OCI-LY1 (cell line): ENCODE data around the gene CARS1.

Experiments
- H2AFZ ChIP-seq: fragments of 200-600 bp; sonication (generic), shearing (Covaris generic); 2 replicates; pipeline ENCODE4 v1.6.0; 2014; ENCODE audit warnings: antibody characterized with exemption, mild to moderate bottlenecking, low read length
- H3F3A ChIP-seq: fragments of 200-600 bp; sonication (generic), shearing (Covaris generic); 2 replicates; pipeline ENCODE4 v1.6.0; 2014; ENCODE audit warnings: mild to moderate bottlenecking, antibody characterized with exemption, low read length, moderate library complexity; ENCODE audit not compliant: insufficient read depth
- H3K27ac ChIP-seq: fragments of 200-600 bp; sonication (generic); 2 replicates; pipeline ENCODE4 v1.5.1; 2014; ENCODE audit warnings: low read length, mixed run types, mild to moderate bottlenecking, low read depth; ENCODE audit not compliant: poor library complexity, severe bottlenecking
- H3K27me3 ChIP-seq: fragments of 200-600 bp; sonication (generic); 2 replicates; pipeline ENCODE4 v1.6.0; 2014; ENCODE audit warnings: antibody characterized with exemption, mild to moderate bottlenecking, low read length, moderate library complexity; ENCODE audit not compliant: insufficient read depth
- H3K36me3 ChIP-seq: fragments of 200-600 bp; sonication (generic); 2 replicates; pipeline ENCODE4 v1.6.1; 2014; ENCODE audit warnings: mild to moderate bottlenecking, antibody characterized with exemption, low read length, moderate library complexity, mixed read lengths; ENCODE audit not compliant: insufficient read depth
- H3K4me1 ChIP-seq: fragments of 200-600 bp; sonication (generic); 2 replicates; pipeline ENCODE4 v1.5.1; 2014; ENCODE audit warnings: mild to moderate bottlenecking, low read length, moderate library complexity; ENCODE audit not compliant: insufficient read depth, severe bottlenecking
- H3K4me2 ChIP-seq: fragments of 200-600 bp; sonication (generic), shearing (Covaris generic); 2 replicates; pipeline ENCODE4 v1.6.1; 2014; ENCODE audit warnings: low read length
- H3K4me3 ChIP-seq: fragments of 200-600 bp; sonication (generic); 2 replicates; pipeline ENCODE4 v1.5.1; 2014; ENCODE audit warnings: low read length, low read depth, mild to moderate bottlenecking, mixed read lengths; ENCODE audit not compliant: poor library complexity, severe bottlenecking
- H3K79me2 ChIP-seq: fragments of 200-600 bp; shearing (Covaris generic); 2 replicates; pipeline ENCODE4 v1.6.1; 2016; ENCODE audit warnings: mixed run types, low read length, mixed read lengths; ENCODE audit not compliant: insufficient read depth
- H3K9ac ChIP-seq: fragments of 200-600 bp; sonication (generic), shearing (Covaris generic); 2 replicates; pipeline ENCODE4 v1.6.1; 2014; ENCODE audit warnings: mild to moderate bottlenecking, low read length, mixed read lengths
- H3K9me2 ChIP-seq: fragments of 200-600 bp; sonication (generic), shearing (Covaris generic); 2 replicates; pipeline ENCODE4 v1.6.1; 2014; ENCODE audit warnings: low read depth, mild to moderate bottlenecking, low read length, mixed read lengths
- H3K9me3 ChIP-seq: fragments of 200-600 bp; shearing (Covaris generic); 2 replicates; pipeline ENCODE4 v1.6.1; 2014; ENCODE audit warnings: low read length, mixed read lengths
- H4K20me1 ChIP-seq: fragments of 200-600 bp; sonication (generic), shearing (Covaris generic); 2 replicates; pipeline ENCODE4 v1.6.0; 2016; ENCODE audit warnings: mild to moderate bottlenecking, low read length; ENCODE audit not compliant: insufficient read depth
- EZH2 ChIP-seq: fragments of 200-600 bp; sonication (generic), shearing (Covaris generic); IDR thresholded peaks from 2 replicates; pipeline ENCODE4 v1.8.0; 2017; ENCODE audit warnings: borderline replicate concordance, mixed run types, mild to moderate bottlenecking, antibody characterized with exemption, low read length, moderate library complexity, mixed read lengths
- TF ChIP-seq, protein P1 (sequence below): fragments of 200-600 bp; sonication (generic), shearing (Covaris generic); IDR thresholded peaks from 2 replicates; pipeline ENCODE4 v1.5.1; 2017; ENCODE audit warnings: mild to moderate bottlenecking, antibody characterized with exemption, low read length, moderate library complexity, mixed read lengths

CARS1 gene

DNA sequence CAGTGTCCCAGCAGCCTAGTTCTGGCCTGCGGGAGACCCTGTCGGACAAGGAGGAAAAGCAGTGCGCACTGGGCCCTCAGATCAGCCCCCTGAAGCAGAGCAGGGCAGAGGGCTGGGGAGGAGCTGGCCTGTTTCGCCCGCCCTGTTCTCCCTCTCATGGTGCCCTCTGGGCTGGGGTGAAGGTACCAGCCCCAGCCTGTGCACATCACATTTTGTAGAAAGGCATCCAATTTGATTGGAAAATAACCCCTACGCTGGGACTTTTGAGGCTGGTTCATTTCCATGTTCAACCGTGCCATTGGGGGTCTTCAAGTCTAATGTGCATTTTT is 64.3 kb downstream of the CARS1 start:
- TF ChIP-seq, protein P1, sequence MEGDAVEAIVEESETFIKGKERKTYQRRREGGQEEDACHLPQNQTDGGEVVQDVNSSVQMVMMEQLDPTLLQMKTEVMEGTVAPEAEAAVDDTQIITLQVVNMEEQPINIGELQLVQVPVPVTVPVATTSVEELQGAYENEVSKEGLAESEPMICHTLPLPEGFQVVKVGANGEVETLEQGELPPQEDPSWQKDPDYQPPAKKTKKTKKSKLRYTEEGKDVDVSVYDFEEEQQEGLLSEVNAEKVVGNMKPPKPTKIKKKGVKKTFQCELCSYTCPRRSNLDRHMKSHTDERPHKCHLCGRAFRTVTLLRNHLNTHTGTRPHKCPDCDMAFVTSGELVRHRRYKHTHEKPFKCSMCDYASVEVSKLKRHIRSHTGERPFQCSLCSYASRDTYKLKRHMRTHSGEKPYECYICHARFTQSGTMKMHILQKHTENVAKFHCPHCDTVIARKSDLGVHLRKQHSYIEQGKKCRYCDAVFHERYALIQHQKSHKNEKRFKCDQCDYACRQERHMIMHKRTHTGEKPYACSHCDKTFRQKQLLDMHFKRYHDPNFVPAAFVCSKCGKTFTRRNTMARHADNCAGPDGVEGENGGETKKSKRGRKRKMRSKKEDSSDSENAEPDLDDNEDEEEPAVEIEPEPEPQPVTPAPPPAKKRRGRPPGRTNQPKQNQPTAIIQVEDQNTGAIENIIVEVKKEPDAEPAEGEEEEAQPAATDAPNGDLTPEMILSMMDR = no peak
- TF ChIP-seq EZH2 = no peak
- Histone ChIP-seq H3F3A (no peaks in the 10 kb centered on the region), H3K79me2 (peaks cover 38% of the 10 kb centered on the region), H2AFZ (0 out of 2 replicates have a peak overlapping the region, but pooled peaks have one; percentile 7), H3K9ac (peak overlapping the region; percentile 94), H4K20me1 (no peaks in the 10 kb centered on the region), H3K4me2 (peak overlapping the region; percentile 93), H3K36me3 (peaks cover 1% of the 10 kb centered on the region; the same call in 1 of the 2 replicates), H3K27me3 (no peaks in the 10 kb centered on the region), H3K9me2 (no peaks in the 10 kb centered on the region), H3K27ac (peak overlapping the region; percentile 79), H3K4me1 (peaks cover 43% of the 10 kb centered on the region), H3K4me3 (peak overlapping the region; percentile 88), H3K9me3 (no peaks in the 10 kb centered on the region)

DNA sequence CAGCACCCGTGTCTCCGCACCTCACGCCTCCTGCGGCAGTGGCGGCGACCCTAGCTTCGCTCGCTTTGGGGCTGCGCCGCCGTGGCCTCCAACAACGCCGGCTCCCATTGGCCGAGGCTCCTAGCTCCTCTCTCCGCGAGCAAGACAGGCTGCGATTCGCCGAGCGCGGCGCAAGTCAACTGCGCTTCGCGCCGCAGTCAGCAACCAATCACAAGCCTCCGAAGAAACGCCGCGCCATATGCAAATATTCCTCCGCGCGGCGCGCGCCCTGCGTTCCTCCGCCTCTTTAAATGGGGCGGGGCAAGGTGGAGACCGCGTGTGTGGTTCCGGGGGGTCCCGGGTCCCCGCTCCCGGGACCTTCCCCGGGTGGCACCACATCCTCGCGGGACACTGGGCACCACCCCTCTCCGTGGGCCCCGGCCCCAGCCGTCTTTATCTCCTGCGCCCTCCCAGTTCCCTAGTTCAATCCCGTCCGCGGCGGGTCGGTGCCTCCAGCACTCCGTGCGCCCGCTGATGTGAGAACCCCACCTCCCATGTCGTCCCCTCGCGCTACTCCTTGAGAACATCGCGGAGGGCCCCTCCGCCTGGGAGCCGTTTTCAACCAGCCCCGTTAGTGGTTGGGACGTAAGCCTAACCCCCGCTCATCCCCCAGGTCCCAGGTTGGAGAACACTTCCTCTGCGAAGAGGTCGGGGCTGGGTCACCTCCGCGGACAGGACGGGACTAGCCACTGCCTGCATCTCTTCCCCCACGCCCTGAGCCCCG is 64.8 kb downstream of the CARS1 start, which contains the start of gene NAP1L4:
TSS of gene NAP1L4 (minus strand) at position 96 of the 763 bp plus-strand sequence. CDS start 13,109 bp downstream, outside the sequence.
- H3K27me3 ChIP-seq = no peaks in the 10 kb centered on the region
- H3K4me3 ChIP-seq = peak within 1 kb of the TSS; percentile 88
- H3K4me2 ChIP-seq = peak within 1 kb of the TSS; percentile 93
- H3K79me2 ChIP-seq = peaks cover 43% of the 10 kb centered on the region
- peak within 1 kb of the TSS; percentile 94 for H3K9ac ChIP-seq
- H4K20me1 ChIP-seq = no peaks in the 10 kb centered on the region
- H3F3A ChIP-seq = no peaks in the 10 kb centered on the region
- TF ChIP-seq, protein P1 = no peak
- no peak for TF ChIP-seq EZH2
- H3K9me3 ChIP-seq = no peaks in the 10 kb centered on the region
- peaks cover 6% of the 10 kb centered on the region; the same call in 1 of the 2 replicates for H3K36me3 ChIP-seq
- peaks cover 47% of the 10 kb centered on the region for H3K4me1 ChIP-seq
- no peaks in the 10 kb centered on the region for H3K9me2 ChIP-seq
- H2AFZ ChIP-seq = 0 out of 2 replicates have a peak within 1 kb of the TSS, but pooled peaks have one; percentile 7
- H3K27ac ChIP-seq = peak within 1 kb of the TSS; percentile 79

DNA sequence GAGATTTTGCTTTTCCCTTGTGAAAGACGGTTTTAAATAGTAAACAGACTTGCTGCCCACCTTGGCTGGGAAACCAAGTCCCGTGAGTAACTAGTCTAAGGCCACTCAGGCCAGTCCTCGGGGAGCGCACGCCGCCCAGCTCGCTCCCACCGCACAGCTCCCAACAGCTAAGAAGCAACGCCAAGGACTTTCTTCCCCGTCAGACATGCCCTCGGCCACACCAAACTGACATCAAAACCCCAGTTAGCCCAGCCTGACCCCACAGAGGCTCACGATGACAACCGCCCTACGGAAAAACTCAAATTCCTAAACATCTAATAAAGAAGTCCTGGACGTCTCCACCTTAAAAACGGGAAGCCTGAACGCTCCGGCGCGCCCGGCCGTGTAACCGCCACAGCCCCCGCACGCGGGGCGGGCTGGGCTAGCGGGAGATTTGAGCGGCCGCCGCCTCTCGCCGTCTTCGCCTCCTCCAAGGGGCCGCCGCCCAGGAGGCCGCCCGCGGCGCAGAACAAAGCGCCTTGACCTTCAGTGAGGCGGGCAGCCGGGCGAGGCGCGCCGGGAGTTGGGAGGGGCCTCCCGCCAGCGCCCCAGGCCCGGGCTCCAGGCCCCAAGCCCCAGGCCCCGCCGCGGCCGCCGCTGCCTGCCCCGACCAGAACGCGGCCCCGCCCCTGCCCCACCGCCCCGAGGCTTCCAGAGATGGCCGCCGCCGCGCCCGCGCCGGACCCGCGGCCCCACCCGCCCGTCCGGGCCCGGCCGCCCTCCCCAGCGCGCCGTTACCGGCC is 65.6 kb downstream of the CARS1 start:
- TF ChIP-seq EZH2 = no peak
- TF ChIP-seq, protein P1 = no peak
- Histone ChIP-seq H3K27ac (peak overlapping the region; percentile 71), H3K36me3 (peaks cover 14% of the 10 kb centered on the region), H3K9me2 (no peaks in the 10 kb centered on the region), H3K4me2 (peak overlapping the region; percentile 82), H3K4me1 (peaks cover 47% of the 10 kb centered on the region), H4K20me1 (no peaks in the 10 kb centered on the region), H3K79me2 (peaks cover 51% of the 10 kb centered on the region), H2AFZ (no peak overlapping the region), H3F3A (no peaks in the 10 kb centered on the region), H3K9ac (peak overlapping the region; percentile 91), H3K9me3 (no peaks in the 10 kb centered on the region), H3K4me3 (peak overlapping the region; percentile 88), H3K27me3 (no peaks in the 10 kb centered on the region)
